Vagina (tissue), 2 donors: ENCODE measurements around the gene TMEM179. TPM values are rescaled to one million over a fixed set of nuclear protein-coding genes. Genes with fewer than 3 reads are reported as not detected.

Experiments
- DNase-seq, 2 donors: peaks; one replicate each; pipeline ENCODE4 v3.0.0-alpha.2; 2017; ENCODE audit errors: extremely low spot score in 2 of 2
- H3K27ac ChIP-seq: fragments of 200-600 bp; sonication (generic); one replicate; pipeline ENCODE4 v1.5.1; 2019
- H3K27me3 ChIP-seq: fragments of 200-600 bp; sonication (generic); one replicate; pipeline ENCODE4 v1.5.1; 2019
- H3K36me3 ChIP-seq, 2 donors: fragments of 200-600 bp; sonication (generic); one replicate each; pipeline ENCODE4 v1.5.1; 2017 to 2019
- H3K4me1 ChIP-seq: fragments of 200-600 bp; sonication (generic); one replicate; pipeline ENCODE4 v1.5.1; 2019
- H3K4me3 ChIP-seq, 2 donors: fragments of 200-600 bp; sonication (generic); 1 replicate in 1 of 2; 2 replicates in 1 of 2; pipeline ENCODE4 v1.5.1; 2016 to 2019
- H3K9me3 ChIP-seq: fragments of 200-600 bp; sonication (generic); one replicate; pipeline ENCODE4 v1.5.1; 2019
- CTCF ChIP-seq, 3 experiments: fragments of 450-650 bp in 2 of 3; fragments of 200-600 bp in 1 of 3; sonication (generic) in 1 of 3; IDR thresholded peaks; one replicate each; pipeline ENCODE4 v1.5.1; 2017 to 2019; ENCODE audit warnings: antibody characterized with exemption in 3 of 3, mild to moderate bottlenecking in 2 of 3, moderate library complexity in 2 of 3
- POLR2A ChIP-seq, 2 donors: fragments of 450-650 bp; IDR thresholded peaks; one replicate each; pipeline ENCODE4 v1.6.1; 2017; ENCODE audit warnings: antibody characterized with exemption in 2 of 2, mild to moderate bottlenecking in 2 of 2, moderate library complexity in 2 of 2
- POLR2AphosphoS5 ChIP-seq, 2 donors: sonication (generic); formaldehyde crosslinking; IDR thresholded peaks; one replicate each; pipeline ENCODE4 v1.9.0; 2017; ENCODE audit warnings: antibody characterized with exemption in 2 of 2, mild to moderate bottlenecking in 2 of 2, low read depth in 1 of 2; ENCODE audit not compliant: insufficient read depth in 1 of 2
- intact Hi-C: fragments of 100-400 bp; cut with DNase I; formaldehyde crosslinking; loops from one replicate; pipeline ENCODE4 v1.15.1; 2023
- total RNA-seq: library from RNA; depleted of rRNA; stranded (reverse); fragments of >200 nt; gene quantifications from one replicate; pipeline ENCODE4 v1.2.3, GENCODE V29; 2016

TMEM179 gene
- total RNA-seq, 1 donor from 2014 or later = 7.9 TPM

GRCh38 chr14:104561632-104562495 is 42.7 kb downstream of the TMEM179 start:
- Histone ChIP-seq H3K36me3 (no peaks in the 10 kb centered on the region), H3K27ac (no peak overlapping the region), H3K4me1 (peaks cover 12% of the 10 kb centered on the region), H3K9me3 (no peaks in the 10 kb centered on the region), H3K27me3 (no peaks in the 10 kb centered on the region), H3K4me3 (no peak overlapping the region)
- intact Hi-C loops = loop anchor here (10.0 kb wide), 2 partner anchors 427 to 477 kb away; partner anchors contain the start of genes ASPG and KIF26A
- DNase-seq = no peak
- TF ChIP-seq POLR2A (IDR thresholded peaks at IDR 0.05) (no peak), CTCF (IDR thresholded peaks at IDR 0.05) (no peak), POLR2AphosphoS5 (IDR thresholded peaks at IDR 0.05; ENCODE audit: insufficient read depth in 1 of 2, low read depth in 1 of 2) (no peak)

- H3K27me3 ChIP-seq = no peaks in the 10 kb centered on the region
- intact Hi-C loops = loop anchor here (10.0 kb wide), 2 partner anchors 426 to 476 kb away; partner anchors contain the start of genes ASPG and KIF26A
Observed at GRCh38 chr14:104561124-104561557, 43.4 kb downstream of the TMEM179 start.

GRCh38 chr14:104560586-104560945 is 44.0 kb downstream of the TMEM179 start:
- Histone ChIP-seq H3K27me3 (no peaks in the 10 kb centered on the region), H3K9me3 (no peaks in the 10 kb centered on the region), H3K4me3 (no peak overlapping the region), H3K36me3 (no peaks in the 10 kb centered on the region), H3K4me1 (peaks cover 12% of the 10 kb centered on the region), H3K27ac (no peak overlapping the region)
- DNase-seq = no peak
- TF ChIP-seq POLR2A (IDR thresholded peaks at IDR 0.05) = no peak
- no peak for TF ChIP-seq POLR2AphosphoS5 (IDR thresholded peaks at IDR 0.05; ENCODE audit: insufficient read depth in 1 of 2, low read depth in 1 of 2)
- no peak for TF ChIP-seq CTCF (IDR thresholded peaks at IDR 0.05)
- intact Hi-C loops = loop anchor here (10.0 kb wide), 2 partner anchors 426 to 476 kb away; partner anchors contain the start of genes ASPG and KIF26A

More at GRCh38 chr14:104561124-104561557, 43.4 kb downstream of the TMEM179 start:
- H3K4me1 ChIP-seq = peaks cover 12% of the 10 kb centered on the region
- H3K4me3 ChIP-seq = no peak overlapping the region
- no peak for TF ChIP-seq POLR2AphosphoS5 (IDR thresholded peaks at IDR 0.05; ENCODE audit: insufficient read depth in 1 of 2, low read depth in 1 of 2)
- no peak for DNase-seq
- H3K9me3 ChIP-seq = no peaks in the 10 kb centered on the region
- no peak overlapping the region for H3K27ac ChIP-seq
- no peaks in the 10 kb centered on the region for H3K36me3 ChIP-seq

GRCh38 chr14:104559804-104560585 is 44.6 kb downstream of the TMEM179 start:
- no peak for DNase-seq
- H3K27me3 ChIP-seq = no peaks in the 10 kb centered on the region
- no peak overlapping the region for H3K4me3 ChIP-seq
- intact Hi-C loops = loop anchor here (10.0 kb wide), 2 partner anchors 425 to 475 kb away; partner anchors contain the start of genes ASPG and KIF26A
- H3K36me3 ChIP-seq = no peaks in the 10 kb centered on the region
- no peak overlapping the region for H3K27ac ChIP-seq
- TF ChIP-seq POLR2A (IDR thresholded peaks at IDR 0.05) = no peak
- no peak for TF ChIP-seq POLR2AphosphoS5 (IDR thresholded peaks at IDR 0.05; ENCODE audit: insufficient read depth in 1 of 2, low read depth in 1 of 2)
- no peak for TF ChIP-seq CTCF (IDR thresholded peaks at IDR 0.05)
- peaks cover 12% of the 10 kb centered on the region for H3K4me1 ChIP-seq
- no peaks in the 10 kb centered on the region for H3K9me3 ChIP-seq

GRCh38 chr14:104559028-104559803 is 45.4 kb downstream of the TMEM179 start:
- Histone ChIP-seq H3K27ac (no peak overlapping the region), H3K36me3 (no peaks in the 10 kb centered on the region), H3K4me3 (no peak overlapping the region), H3K9me3 (no peaks in the 10 kb centered on the region), H3K27me3 (no peaks in the 10 kb centered on the region), H3K4me1 (peaks cover 9% of the 10 kb centered on the region)
- no peak for DNase-seq
- intact Hi-C loops = no loop called here
- TF ChIP-seq POLR2AphosphoS5 (IDR thresholded peaks at IDR 0.05; ENCODE audit: insufficient read depth in 1 of 2, low read depth in 1 of 2) (no peak), CTCF (IDR thresholded peaks at IDR 0.05) (no peak), POLR2A (IDR thresholded peaks at IDR 0.05) (no peak)
